Upper lobe of right lung (tissue), 1 donor: ENCODE data around the gene KRT76. TPM values are rescaled to one million over a fixed set of nuclear protein-coding genes. Genes with fewer than 3 reads are reported as not detected.
"Not testable (repeated sequence)": the region's sequence is repeated elsewhere in the genome, so short reads cannot be mapped to it uniquely, and the experiment has no call there.

Experiments used
- ATAC-seq: fragments of 200-7000 bp; cut with Tn5 transposase; one replicate; pipeline ENCODE4 v1.9.1; 2020; ENCODE audit warnings: mild to moderate bottlenecking, moderate library complexity
- DNase-seq: peaks from one replicate; pipeline ENCODE4 v3.0.0-alpha.2; 2020
- H3K27ac ChIP-seq: fragments of 200-600 bp; one replicate; pipeline ENCODE4 v1.8.0; 2022
- H3K27me3 ChIP-seq: fragments of 200-600 bp; one replicate; pipeline ENCODE4 v1.8.0; 2022; ENCODE audit warnings: mild to moderate bottlenecking
- H3K36me3 ChIP-seq: fragments of 200-600 bp; one replicate; pipeline ENCODE4 v1.8.0; 2022
- H3K4me1 ChIP-seq: fragments of 200-600 bp; one replicate; pipeline ENCODE4 v1.8.0; 2022
- H3K4me3 ChIP-seq: fragments of 200-600 bp; one replicate; pipeline ENCODE4 v1.8.0; 2022; ENCODE audit warnings: mild to moderate bottlenecking
- H3K9me3 ChIP-seq: fragments of 200-600 bp; one replicate; pipeline ENCODE4 v1.8.0; 2022
- intact Hi-C: fragments of 100-400 bp; cut with DNase I; formaldehyde crosslinking; loops from one replicate; pipeline ENCODE4 v1.11.0; 2022
- total RNA-seq: library from RNA; stranded (reverse); fragmentation: NEBNext Ultra II Directional; extraction: Animal tissue kit (Norgen Biotek cat#: 25700); gene quantifications from one replicate; pipeline ENCODE4 v1.2.1, GENCODE V29; 2021
- TF ChIP-seq, protein P1 (sequence below): fragments of 200-600 bp; IDR thresholded peaks from one replicate; pipeline ENCODE4 v1.8.0; 2022; ENCODE audit warnings: antibody characterized with exemption
- donor health status: DM: no; HTN: yes; CAD: no; lungs with severe emphysema.

KRT76 gene
- total RNA-seq, 1 donor from 2014 or later, result not detected

DNA sequence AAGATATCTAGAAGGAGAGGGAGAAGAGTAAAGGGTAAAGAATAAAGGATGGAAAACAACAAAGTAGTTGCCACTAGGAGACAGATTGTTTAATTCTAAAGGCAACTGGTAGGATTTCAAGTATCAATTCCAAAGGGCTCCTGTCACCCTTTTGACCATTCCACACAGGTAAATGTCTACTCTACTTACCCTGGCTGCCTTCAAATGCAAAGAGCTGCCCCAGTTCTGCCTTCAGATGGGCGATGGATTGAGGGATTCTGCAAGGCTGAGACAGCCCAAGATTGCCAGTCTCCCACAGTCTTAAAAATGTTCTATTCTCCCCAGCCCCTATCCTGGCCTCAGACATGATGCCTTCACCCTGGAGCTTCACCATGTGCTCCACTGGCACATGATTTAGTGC lies 11.4 kb downstream of the KRT76 start:
- no peak overlapping the region for H3K4me3 ChIP-seq
- H3K27ac ChIP-seq, result no peak overlapping the region
- ATAC-seq (no peak), DNase-seq (no peak)
- intact Hi-C loops, result no loop called here
- H3K4me1 ChIP-seq, result no peaks in the 10 kb centered on the region
- no peaks in the 10 kb centered on the region for H3K36me3 ChIP-seq
- TF ChIP-seq, protein P1, sequence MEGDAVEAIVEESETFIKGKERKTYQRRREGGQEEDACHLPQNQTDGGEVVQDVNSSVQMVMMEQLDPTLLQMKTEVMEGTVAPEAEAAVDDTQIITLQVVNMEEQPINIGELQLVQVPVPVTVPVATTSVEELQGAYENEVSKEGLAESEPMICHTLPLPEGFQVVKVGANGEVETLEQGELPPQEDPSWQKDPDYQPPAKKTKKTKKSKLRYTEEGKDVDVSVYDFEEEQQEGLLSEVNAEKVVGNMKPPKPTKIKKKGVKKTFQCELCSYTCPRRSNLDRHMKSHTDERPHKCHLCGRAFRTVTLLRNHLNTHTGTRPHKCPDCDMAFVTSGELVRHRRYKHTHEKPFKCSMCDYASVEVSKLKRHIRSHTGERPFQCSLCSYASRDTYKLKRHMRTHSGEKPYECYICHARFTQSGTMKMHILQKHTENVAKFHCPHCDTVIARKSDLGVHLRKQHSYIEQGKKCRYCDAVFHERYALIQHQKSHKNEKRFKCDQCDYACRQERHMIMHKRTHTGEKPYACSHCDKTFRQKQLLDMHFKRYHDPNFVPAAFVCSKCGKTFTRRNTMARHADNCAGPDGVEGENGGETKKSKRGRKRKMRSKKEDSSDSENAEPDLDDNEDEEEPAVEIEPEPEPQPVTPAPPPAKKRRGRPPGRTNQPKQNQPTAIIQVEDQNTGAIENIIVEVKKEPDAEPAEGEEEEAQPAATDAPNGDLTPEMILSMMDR, result no peak
- no peaks in the 10 kb centered on the region for H3K27me3 ChIP-seq
- H3K9me3 ChIP-seq, result peaks cover 9% of the 10 kb centered on the region

DNA sequence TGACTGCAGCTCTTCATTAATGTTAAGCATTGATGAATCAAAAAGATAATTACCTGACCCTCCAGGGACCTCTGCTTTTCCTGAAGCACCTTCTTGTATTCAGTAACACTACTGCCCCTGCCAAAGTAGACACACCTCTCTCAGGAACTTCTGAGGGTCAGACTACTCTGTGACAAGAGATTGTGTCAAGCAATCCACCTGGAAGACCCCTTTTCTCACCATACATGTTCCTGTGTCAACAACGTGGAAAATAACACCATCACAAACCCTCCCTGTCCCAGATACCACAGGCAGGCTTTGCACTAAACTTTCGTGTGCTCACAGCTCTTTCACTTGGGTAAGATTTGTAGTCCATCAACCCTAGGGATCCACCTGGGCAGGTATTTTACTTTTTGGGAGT lies 13.2 kb downstream of the KRT76 start:
- Histone ChIP-seq H3K9me3 (peaks cover 14% of the 10 kb centered on the region), H3K36me3 (no peaks in the 10 kb centered on the region), H3K4me1 (no peaks in the 10 kb centered on the region), H3K4me3 (no peak overlapping the region), H3K27me3 (no peaks in the 10 kb centered on the region), H3K27ac (no peak overlapping the region)
- intact Hi-C loops, result no loop called here
- ATAC-seq, result no peak
- TF ChIP-seq, protein P1, result no peak
- no peak for DNase-seq

DNA sequence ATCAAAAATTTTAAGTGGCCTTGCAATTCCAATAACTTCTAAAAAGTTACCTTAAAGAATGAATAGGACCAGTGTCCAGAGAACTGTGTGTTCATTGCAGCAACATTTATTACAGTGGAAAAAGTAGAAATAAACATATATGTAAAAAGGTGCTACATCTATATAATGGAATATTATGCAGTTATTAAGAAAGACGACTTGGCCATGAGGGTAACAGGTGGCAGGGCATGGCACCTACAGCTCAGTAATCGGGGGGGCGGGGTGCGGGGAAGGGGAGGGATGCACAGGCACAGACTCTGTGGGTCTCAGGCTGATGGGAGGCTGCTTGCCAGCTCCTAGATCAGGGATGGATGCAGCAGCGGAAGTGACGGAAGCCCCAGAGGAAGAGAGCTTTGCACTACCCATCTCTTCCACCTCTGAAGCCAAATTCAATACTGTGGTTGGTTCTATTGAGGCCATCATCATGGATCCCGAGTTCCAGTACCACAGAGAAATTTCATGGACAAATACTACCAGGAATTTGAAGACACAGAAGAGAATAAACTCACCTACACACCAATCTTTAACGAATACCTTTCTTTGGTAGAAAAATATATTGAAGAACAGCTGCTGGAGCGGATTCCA lies 14.0 kb downstream of the KRT76 start:
- no peak overlapping the region for H3K4me3 ChIP-seq
- H3K27me3 ChIP-seq, result no peaks in the 10 kb centered on the region
- H3K36me3 ChIP-seq, result no peaks in the 10 kb centered on the region
- H3K4me1 ChIP-seq, result no peaks in the 10 kb centered on the region
- DNase-seq (no peak), ATAC-seq (no peak)
- H3K9me3 ChIP-seq, result peaks cover 14% of the 10 kb centered on the region
- intact Hi-C loops, result no loop called here
- no peak overlapping the region for H3K27ac ChIP-seq
- TF ChIP-seq, protein P1, result no peak

DNA sequence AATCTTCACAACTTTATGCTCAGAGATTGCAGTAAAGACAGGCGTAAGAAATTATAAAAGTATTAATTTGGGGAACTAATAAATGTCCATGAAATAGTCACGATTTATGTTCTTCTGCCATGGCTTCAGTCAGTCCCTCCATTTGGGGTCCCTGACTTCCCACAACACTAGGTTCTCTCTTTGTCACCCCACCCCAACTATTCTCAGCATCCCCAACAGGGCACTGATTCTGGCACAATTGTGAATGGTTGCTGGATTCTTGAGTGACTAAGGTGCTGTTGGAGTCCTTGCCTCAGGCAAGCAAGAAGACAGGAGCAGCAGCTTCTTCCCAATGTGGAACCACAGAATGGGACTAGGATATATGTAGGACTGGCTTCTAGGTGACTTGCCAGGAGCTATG lies 15.3 kb downstream of the KRT76 start:
- Histone ChIP-seq H3K27ac (no peak overlapping the region), H3K4me3 (no peak overlapping the region), H3K27me3 (no peaks in the 10 kb centered on the region), H3K36me3 (no peaks in the 10 kb centered on the region), H3K4me1 (no peaks in the 10 kb centered on the region), H3K9me3 (peaks cover 14% of the 10 kb centered on the region)
- intact Hi-C loops, result no loop called here
- TF ChIP-seq, protein P1, result no peak
- ATAC-seq (no peak), DNase-seq (no peak)

DNA sequence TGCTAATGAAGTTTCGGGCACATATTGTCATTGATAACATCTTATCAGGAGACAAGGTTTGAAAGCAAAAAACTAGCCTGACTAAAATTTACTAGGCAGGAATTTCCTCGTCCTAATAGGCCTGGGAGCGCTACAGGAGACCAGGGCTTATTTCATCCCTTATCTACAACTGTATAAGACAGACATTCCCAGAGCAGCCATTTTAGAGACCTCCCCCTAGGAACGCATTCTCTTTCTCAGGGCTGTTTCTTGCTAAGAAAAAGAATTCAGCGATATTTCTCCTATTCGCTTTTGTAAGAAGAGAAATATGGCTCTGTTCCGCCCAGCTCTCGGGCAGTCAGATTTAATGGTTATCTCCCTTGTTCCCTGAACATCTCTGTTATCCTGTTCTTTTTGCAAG lies 15.9 kb downstream of the KRT76 start:
- not testable (repeated sequence) for DNase-seq

DNA sequence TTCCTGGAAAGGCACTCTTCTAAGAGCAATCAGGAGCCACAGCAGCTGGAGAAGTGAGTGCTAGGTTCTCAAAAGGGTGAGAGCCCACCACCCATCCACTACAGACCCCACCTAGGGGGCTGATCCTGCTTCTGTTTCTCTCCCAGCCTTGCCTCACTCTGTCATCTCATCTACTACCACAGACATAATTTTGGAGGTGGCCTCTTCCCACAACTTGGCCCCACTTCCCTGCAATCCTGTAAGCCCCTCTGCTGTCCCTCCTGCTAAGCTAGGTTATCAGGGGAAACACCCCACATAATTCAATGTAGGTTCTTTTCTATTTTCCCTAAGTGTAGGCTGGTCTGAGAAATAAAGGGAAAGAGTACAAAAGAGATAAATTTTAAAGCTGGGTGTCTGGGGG lies 16.5 kb downstream of the KRT76 start:
- H3K4me1 ChIP-seq, result no peaks in the 10 kb centered on the region
- peaks cover 14% of the 10 kb centered on the region for H3K9me3 ChIP-seq
- H3K36me3 ChIP-seq, result no peaks in the 10 kb centered on the region
- DNase-seq (no peak), ATAC-seq (no peak)
- peaks cover 4% of the 10 kb centered on the region for H3K27me3 ChIP-seq
- intact Hi-C loops, result no loop called here
- H3K27ac ChIP-seq, result no peak overlapping the region
- TF ChIP-seq, protein P1, result no peak
- no peak overlapping the region for H3K4me3 ChIP-seq

More for the DNA sequence above, 15.9 kb downstream of the KRT76 start:
- H3K27me3 ChIP-seq, H3K4me1 ChIP-seq, ATAC-seq, H3K36me3 ChIP-seq, H3K27ac ChIP-seq, intact Hi-C loops, H3K4me3 ChIP-seq: not testable (repeated sequence)
- peaks cover 14% of the 10 kb centered on the region for H3K9me3 ChIP-seq
